GM18526 (cell line): Measurements from ENCODE around the gene IFIT3.
A peak's percentile ranks its signal among the peaks of the same experiment; 100 is the strongest.

Source experiments
- POLR2A ChIP-seq: IDR thresholded peaks from 3 replicates; pipeline ENCODE4 v1.6.1; 2011; ENCODE audit not compliant: insufficient read length; ENCODE audit errors: extremely low read depth

The IFIT3 gene

GRCh38 chr10:89329151-89329550 is 1.4 kb downstream of the IFIT3 start:
- TF ChIP-seq POLR2A: no peak

GRCh38 chr10:89330537-89331212 is 2.9 kb downstream of the IFIT3 start:
- TF ChIP-seq POLR2A: no peak

- no peak for TF ChIP-seq POLR2A
These were observed 4.4 kb downstream of the IFIT3 start for GRCh38 chr10:89332123-89332633.

GRCh38 chr10:89335226-89335625 is 7.4 kb downstream of the IFIT3 start:
- no peak for TF ChIP-seq POLR2A

- TF ChIP-seq POLR2A: no peak
These were observed 8.4 kb downstream of the IFIT3 start for GRCh38 chr10:89336241-89336640.

- TF ChIP-seq POLR2A: no peak
These were observed 9.7 kb downstream of the IFIT3 start for GRCh38 chr10:89337484-89337883.

- TF ChIP-seq POLR2A: no peak
These were observed 10.9 kb downstream of the IFIT3 start for GRCh38 chr10:89338713-89339112.

GRCh38 chr10:89339875-89340274 is 12.1 kb downstream of the IFIT3 start:
- no peak for TF ChIP-seq POLR2A

- TF ChIP-seq POLR2A: no peak
These were observed 13.9 kb downstream of the IFIT3 start for GRCh38 chr10:89341649-89342048.

- peak; percentile 47 for TF ChIP-seq POLR2A
These were observed 14.6 kb downstream of the IFIT3 start for GRCh38 chr10:89342206-89342958.

GRCh38 chr10:89343089-89343767 is 15.4 kb downstream of the IFIT3 start:
- TF ChIP-seq POLR2A: no peak

GRCh38 chr10:89344156-89344555 is 16.4 kb downstream of the IFIT3 start:
- no peak for TF ChIP-seq POLR2A

- TF ChIP-seq POLR2A: no peak
These were observed 17.7 kb downstream of the IFIT3 start for GRCh38 chr10:89345367-89346000.

- TF ChIP-seq POLR2A: no peak
These were observed 18.8 kb downstream of the IFIT3 start for GRCh38 chr10:89346405-89347254.
